Mammary epithelial cell (primary cell): ENCODE results near the gene PRKN.

ENCODE experiments used
- CTCF ChIP-seq, 2 donors: IDR thresholded peaks in 1 of 2; conservative IDR thresholded peaks in 1 of 2; 2 replicates each; pipeline ENCODE4 v1.5.1; 2011 to 2012; ENCODE audit warnings: inconsistent platforms in 2 of 2, low read length in 2 of 2, mild to moderate bottlenecking in 2 of 2, control low read depth in 1 of 2, low read depth in 1 of 2; ENCODE audit not compliant: insufficient read depth in 1 of 2; ENCODE audit errors: extremely low read depth in 1 of 2
- EZH2 ChIP-seq: IDR thresholded peaks from 2 replicates; pipeline ENCODE4 v1.6.1; 2012; ENCODE audit warnings: low read length, inconsistent platforms, borderline replicate concordance

GRCh38 chr6:161618831-161619454 is 1108.6 kb downstream of the PRKN start:
- TF ChIP-seq EZH2 (no peak), CTCF (conservative IDR thresholded peaks at IDR 0.05 in 1 of 2, IDR thresholded peaks at IDR 0.05 in 1 of 2; ENCODE audit: extremely low read depth in 1 of 2, insufficient read depth in 1 of 2, low read depth in 1 of 2, low read length in 2 of 2) (peak; percentile 36 to 70)
